SU-DHL-6 (cell line): Measurements from ENCODE around the gene BSCL2.
"Not testable (repeated sequence)": the region's sequence is repeated elsewhere in the genome, so short reads cannot be mapped to it uniquely, and the experiment has no call there.

Experiments
- H2AFZ ChIP-seq: fragments of 200-600 bp; sonication (generic); 2 replicates; pipeline ENCODE4 v1.6.1; 2014; ENCODE audit warnings: low read depth, mild to moderate bottlenecking, moderate library complexity, mixed read lengths, antibody characterized with exemption, low read length; ENCODE audit not compliant: severe bottlenecking
- H3F3A ChIP-seq: fragments of 200-600 bp; shearing (Covaris generic); 2 replicates; pipeline ENCODE4 v1.6.0; 2016; ENCODE audit warnings: antibody characterized with exemption, mild to moderate bottlenecking; ENCODE audit not compliant: insufficient read depth
- H3K27ac ChIP-seq: fragments of 200-600 bp; sonication (generic); 2 replicates; pipeline ENCODE4 v1.5.1; 2016; ENCODE audit warnings: low read depth, mild to moderate bottlenecking, low read length, moderate library complexity, mixed read lengths
- H3K27me3 ChIP-seq: fragments of 200-600 bp; sonication (generic), shearing (Covaris generic); 2 replicates; pipeline ENCODE4 v1.6.0; 2014; ENCODE audit warnings: mild to moderate bottlenecking, low read length
- H3K36me3 ChIP-seq: fragments of 200-600 bp; sonication (generic); 2 replicates; pipeline ENCODE4 v1.6.1; 2014; ENCODE audit warnings: mild to moderate bottlenecking, low read length, mixed read lengths
- H3K4me2 ChIP-seq: fragments of 300-600, 200-600 bp; shearing (Covaris generic), sonication (generic); 2 replicates; pipeline ENCODE4 v1.6.0; 2014; ENCODE audit warnings: low read length, low read depth, mild to moderate bottlenecking; ENCODE audit not compliant: poor library complexity, severe bottlenecking
- H3K4me3 ChIP-seq: fragments of 200-600 bp; sonication (generic); 2 replicates; pipeline ENCODE4 v1.5.1; 2014; ENCODE audit warnings: antibody characterized with exemption, low read length, mild to moderate bottlenecking, mixed read lengths; ENCODE audit not compliant: insufficient read depth, poor library complexity, severe bottlenecking
- H3K79me2 ChIP-seq: fragments of 200-600 bp; sonication (generic); 2 replicates; pipeline ENCODE4 v1.6.1; 2014; ENCODE audit warnings: mild to moderate bottlenecking, low read length, moderate library complexity; ENCODE audit not compliant: insufficient read depth
- H3K9ac ChIP-seq: fragments of 200-600 bp; sonication (generic); 2 replicates; pipeline ENCODE4 v1.7.0; 2014; ENCODE audit warnings: mild to moderate bottlenecking, low read length
- H3K9me2 ChIP-seq: fragments of 200-600 bp; sonication (generic); replicated peaks from 2 replicates; pipeline ENCODE4 v1.6.1; 2014; ENCODE audit warnings: low read length; ENCODE audit not compliant: insufficient read depth
- H3K9me3 ChIP-seq: fragments of 200-600 bp; sonication (generic); 2 replicates; pipeline ENCODE4 v1.6.1; 2014; ENCODE audit warnings: low read length, mixed read lengths; ENCODE audit not compliant: insufficient read depth
- H4K20me1 ChIP-seq: fragments of 200-600 bp; sonication (generic); 2 replicates; pipeline ENCODE4 v1.6.1; 2014; ENCODE audit warnings: low read depth, mild to moderate bottlenecking, antibody characterized with exemption, low read length, moderate library complexity, mixed read lengths
- EZH2phosphoT487 ChIP-seq: fragments of 200-600 bp; sonication (generic), shearing (Covaris generic); conservative IDR thresholded peaks from 2 replicates; pipeline ENCODE4 v1.6.1; 2018; ENCODE audit warnings: mild to moderate bottlenecking, antibody characterized with exemption, low read length, moderate library complexity, mixed read lengths
- TF ChIP-seq, protein P1 (sequence below): fragments of 200-600 bp; sonication (generic); IDR thresholded peaks from one replicate; pipeline ENCODE4 v1.5.1; 2017; ENCODE audit warnings: antibody characterized with exemption, mild to moderate bottlenecking, low read length, moderate library complexity; ENCODE audit not compliant: insufficient read depth, poor library complexity, severe bottlenecking

BSCL2 gene

GRCh38 chr11:62706850-62707247 lies 375 bp downstream of the BSCL2 start:
- Histone ChIP-seq H3K27ac (no peak overlapping the region), H3K9ac (peak overlapping the region; percentile 56; the same call in 1 of the 2 replicates), H3K79me2 (no peaks in the 10 kb centered on the region), H2AFZ (no peak overlapping the region), H3K27me3 (no peaks in the 10 kb centered on the region), H3K9me3 (no peaks in the 10 kb centered on the region), H3K9me2 (no peaks in the 10 kb centered on the region), H4K20me1 (no peaks in the 10 kb centered on the region), H3K4me2 (peak overlapping the region; percentile 69), H3K36me3 (peaks cover 4% of the 10 kb centered on the region), H3F3A (peaks cover 12% of the 10 kb centered on the region; the same call in 1 of the 2 replicates), H3K4me3 (no peak overlapping the region)
- TF ChIP-seq, protein P1, sequence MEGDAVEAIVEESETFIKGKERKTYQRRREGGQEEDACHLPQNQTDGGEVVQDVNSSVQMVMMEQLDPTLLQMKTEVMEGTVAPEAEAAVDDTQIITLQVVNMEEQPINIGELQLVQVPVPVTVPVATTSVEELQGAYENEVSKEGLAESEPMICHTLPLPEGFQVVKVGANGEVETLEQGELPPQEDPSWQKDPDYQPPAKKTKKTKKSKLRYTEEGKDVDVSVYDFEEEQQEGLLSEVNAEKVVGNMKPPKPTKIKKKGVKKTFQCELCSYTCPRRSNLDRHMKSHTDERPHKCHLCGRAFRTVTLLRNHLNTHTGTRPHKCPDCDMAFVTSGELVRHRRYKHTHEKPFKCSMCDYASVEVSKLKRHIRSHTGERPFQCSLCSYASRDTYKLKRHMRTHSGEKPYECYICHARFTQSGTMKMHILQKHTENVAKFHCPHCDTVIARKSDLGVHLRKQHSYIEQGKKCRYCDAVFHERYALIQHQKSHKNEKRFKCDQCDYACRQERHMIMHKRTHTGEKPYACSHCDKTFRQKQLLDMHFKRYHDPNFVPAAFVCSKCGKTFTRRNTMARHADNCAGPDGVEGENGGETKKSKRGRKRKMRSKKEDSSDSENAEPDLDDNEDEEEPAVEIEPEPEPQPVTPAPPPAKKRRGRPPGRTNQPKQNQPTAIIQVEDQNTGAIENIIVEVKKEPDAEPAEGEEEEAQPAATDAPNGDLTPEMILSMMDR: no peak
- no peak for TF ChIP-seq EZH2phosphoT487

DNA sequence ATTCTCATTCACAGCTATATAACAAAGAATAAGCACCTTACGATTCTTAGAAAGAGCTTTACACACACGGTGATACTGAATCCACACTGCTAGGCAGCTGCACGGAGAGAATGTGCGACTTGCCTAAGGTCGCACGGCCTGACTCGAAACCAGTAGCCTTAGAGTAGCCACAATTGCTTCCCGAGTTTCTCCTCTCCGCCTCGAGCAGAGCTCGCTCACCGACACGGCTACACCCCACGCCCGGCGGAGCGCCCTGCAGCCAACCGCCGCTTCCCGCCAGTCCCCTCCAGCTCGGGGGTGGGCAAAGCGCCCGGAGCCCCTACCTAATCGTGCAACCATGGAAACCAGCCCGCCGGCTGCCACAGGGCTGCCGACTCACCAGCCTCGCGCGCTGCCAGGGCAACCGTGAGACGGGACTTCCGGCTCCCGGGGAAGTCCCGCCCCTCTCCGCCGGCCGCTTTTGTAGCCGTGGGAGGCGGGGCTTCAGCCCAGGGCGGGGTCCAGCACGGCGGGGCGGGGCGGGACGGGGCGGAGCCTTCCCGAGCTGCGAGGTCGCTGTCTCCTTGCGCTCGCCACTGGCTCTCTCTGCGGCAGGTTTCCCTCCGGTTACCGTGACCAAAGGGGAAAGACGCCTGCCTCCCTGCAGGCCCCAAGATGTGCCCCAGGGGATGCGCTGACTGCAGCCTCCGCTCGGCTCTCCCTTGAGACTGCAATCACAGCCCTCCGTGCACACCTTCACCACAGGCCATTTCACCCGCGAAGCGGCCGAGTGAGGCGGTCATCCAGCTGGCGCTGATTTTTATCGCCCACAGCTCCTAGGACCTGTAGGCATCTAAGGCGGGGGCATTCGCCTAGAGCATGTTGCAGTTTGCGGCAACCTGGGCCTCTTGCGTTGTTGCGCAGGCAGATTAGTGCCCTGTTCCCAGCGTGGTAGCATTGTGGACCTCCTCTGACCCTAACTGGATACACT lies 1.1 kb downstream of the BSCL2 start:
- Histone ChIP-seq H3F3A (peaks cover 12% of the 10 kb centered on the region; the same call in 1 of the 2 replicates), H3K4me3 (peak overlapping the region; percentile 60), H3K9ac (peak overlapping the region; percentile 56), H3K4me2 (peak overlapping the region; percentile 69), H2AFZ (peak overlapping the region; percentile 37), H3K36me3 (no peaks in the 10 kb centered on the region; the same call in 1 of the 2 replicates), H3K27me3 (no peaks in the 10 kb centered on the region), H4K20me1 (no peaks in the 10 kb centered on the region), H3K79me2 (no peaks in the 10 kb centered on the region), H3K27ac (no peak overlapping the region), H3K9me3 (no peaks in the 10 kb centered on the region), H3K9me2 (no peaks in the 10 kb centered on the region)
- TF ChIP-seq EZH2phosphoT487: no peak

DNA sequence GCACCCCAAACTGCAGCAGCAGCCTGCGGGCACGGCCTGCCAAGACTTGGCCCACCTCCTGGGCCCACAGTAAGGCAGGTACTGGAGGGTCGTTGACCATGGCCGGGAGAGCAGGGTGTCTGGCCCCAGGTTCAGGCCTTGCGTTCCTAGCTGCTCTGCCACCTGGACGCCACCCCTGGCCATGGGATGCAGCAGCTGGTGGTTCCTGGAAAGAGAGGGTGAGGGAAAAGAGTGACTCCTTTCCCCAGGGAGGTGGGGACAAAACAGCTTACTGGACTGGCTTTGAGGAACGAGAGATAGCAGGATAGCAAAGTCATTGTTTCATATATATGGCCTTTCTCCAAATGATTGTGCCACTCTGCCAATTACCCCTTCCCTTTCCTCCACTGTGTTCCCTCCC lies 1.8 kb downstream of the BSCL2 start:
- Histone ChIP-seq H3F3A (peaks cover 12% of the 10 kb centered on the region; the same call in 1 of the 2 replicates), H3K27ac (no peak overlapping the region), H3K9me3 (no peaks in the 10 kb centered on the region), H3K79me2 (no peaks in the 10 kb centered on the region), H3K4me2 (peak overlapping the region; percentile 69), H4K20me1 (no peaks in the 10 kb centered on the region), H2AFZ (no peak overlapping the region), H3K27me3 (no peaks in the 10 kb centered on the region), H3K4me3 (peak overlapping the region; percentile 60), H3K9me2 (no peaks in the 10 kb centered on the region), H3K36me3 (no peaks in the 10 kb centered on the region; the same call in 1 of the 2 replicates), H3K9ac (peak overlapping the region; percentile 56)
- no peak for TF ChIP-seq EZH2phosphoT487
- TF ChIP-seq, protein P1: no peak

- not testable (repeated sequence) for H3K27ac ChIP-seq
Measured at GRCh38 chr11:62703921-62704320, 3.3 kb downstream of the BSCL2 start.

More at GRCh38 chr11:62703921-62704320, 3.3 kb downstream of the BSCL2 start:
- not testable (repeated sequence) for H3K4me2 ChIP-seq, H3K9me3 ChIP-seq, H2AFZ ChIP-seq, H4K20me1 ChIP-seq, H3K27me3 ChIP-seq, H3K36me3 ChIP-seq, H3K9me2 ChIP-seq, H3K79me2 ChIP-seq, H3K4me3 ChIP-seq, H3K9ac ChIP-seq
- H3F3A ChIP-seq: peaks cover 12% of the 10 kb centered on the region; the same call in 1 of the 2 replicates
